ENCODE measurements around the gene RIN2.

- no peak for TF ChIP-seq POLR2A (IDR thresholded peaks at IDR 0.05)
- TF ChIP-seq, protein P1, sequence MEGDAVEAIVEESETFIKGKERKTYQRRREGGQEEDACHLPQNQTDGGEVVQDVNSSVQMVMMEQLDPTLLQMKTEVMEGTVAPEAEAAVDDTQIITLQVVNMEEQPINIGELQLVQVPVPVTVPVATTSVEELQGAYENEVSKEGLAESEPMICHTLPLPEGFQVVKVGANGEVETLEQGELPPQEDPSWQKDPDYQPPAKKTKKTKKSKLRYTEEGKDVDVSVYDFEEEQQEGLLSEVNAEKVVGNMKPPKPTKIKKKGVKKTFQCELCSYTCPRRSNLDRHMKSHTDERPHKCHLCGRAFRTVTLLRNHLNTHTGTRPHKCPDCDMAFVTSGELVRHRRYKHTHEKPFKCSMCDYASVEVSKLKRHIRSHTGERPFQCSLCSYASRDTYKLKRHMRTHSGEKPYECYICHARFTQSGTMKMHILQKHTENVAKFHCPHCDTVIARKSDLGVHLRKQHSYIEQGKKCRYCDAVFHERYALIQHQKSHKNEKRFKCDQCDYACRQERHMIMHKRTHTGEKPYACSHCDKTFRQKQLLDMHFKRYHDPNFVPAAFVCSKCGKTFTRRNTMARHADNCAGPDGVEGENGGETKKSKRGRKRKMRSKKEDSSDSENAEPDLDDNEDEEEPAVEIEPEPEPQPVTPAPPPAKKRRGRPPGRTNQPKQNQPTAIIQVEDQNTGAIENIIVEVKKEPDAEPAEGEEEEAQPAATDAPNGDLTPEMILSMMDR (IDR thresholded peaks at IDR 0.05) = no peak
Observed at GRCh38 chr20:19743640-19743995, 14.4 kb upstream of the RIN2 start.

Measured in Peyer's patch (tissue), 4 donors.